Lower lobe of right lung (tissue), 2 donors: ENCODE results near the gene FIP1L1. TPM values are rescaled to one million over a fixed set of nuclear protein-coding genes. Genes with fewer than 3 reads are reported as not detected.
A peak's percentile ranks its signal among the peaks of the same experiment; 100 is the strongest.

ENCODE experiments used
- ATAC-seq, 2 donors: fragments of 200-7000 bp; cut with Tn5 transposase; one replicate each; pipeline ENCODE4 v1.9.1; 2020 to 2022; ENCODE audit warnings: mild to moderate bottlenecking in 2 of 2, moderate library complexity in 2 of 2
- DNase-seq: peaks from one replicate; pipeline ENCODE4 v3.0.0-alpha.2; 2020
- H3K27ac ChIP-seq: fragments of 200-600 bp; one replicate; pipeline ENCODE4 v1.8.0; 2022
- H3K27me3 ChIP-seq: fragments of 200-600 bp; one replicate; pipeline ENCODE4 v1.8.0; 2022; ENCODE audit warnings: low read depth
- H3K36me3 ChIP-seq: fragments of 200-600 bp; one replicate; pipeline ENCODE4 v1.8.0; 2022; ENCODE audit warnings: mild to moderate bottlenecking
- H3K4me1 ChIP-seq: fragments of 200-600 bp; one replicate; pipeline ENCODE4 v1.8.0; 2022
- H3K4me3 ChIP-seq: fragments of 200-600 bp; one replicate; pipeline ENCODE4 v1.8.0; 2022; ENCODE audit warnings: mild to moderate bottlenecking
- H3K9me3 ChIP-seq: fragments of 200-600 bp; one replicate; pipeline ENCODE4 v1.8.0; 2022
- intact Hi-C: fragments of 100-400 bp; cut with DNase I; formaldehyde crosslinking; loops from one replicate; pipeline ENCODE4 v1.11.0; 2022
- total RNA-seq: library from RNA; stranded (reverse); fragmentation: NEBNext Ultra II Directional; extraction: Animal tissue kit (Norgen Biotek cat#: 25700); gene quantifications from one replicate; pipeline ENCODE4 v1.2.1, GENCODE V29; 2021
- TF ChIP-seq, protein P1 (sequence below): fragments of 200-600 bp; IDR thresholded peaks from one replicate; pipeline ENCODE4 v1.8.0; 2022; ENCODE audit warnings: antibody characterized with exemption, mild to moderate bottlenecking
- donor health status: DM: no; HTN: yes; CAD: no; lungs with severe emphysema.

FIP1L1 gene
- total RNA-seq, 1 donor from 2014 or later, result 48.8 TPM

DNA sequence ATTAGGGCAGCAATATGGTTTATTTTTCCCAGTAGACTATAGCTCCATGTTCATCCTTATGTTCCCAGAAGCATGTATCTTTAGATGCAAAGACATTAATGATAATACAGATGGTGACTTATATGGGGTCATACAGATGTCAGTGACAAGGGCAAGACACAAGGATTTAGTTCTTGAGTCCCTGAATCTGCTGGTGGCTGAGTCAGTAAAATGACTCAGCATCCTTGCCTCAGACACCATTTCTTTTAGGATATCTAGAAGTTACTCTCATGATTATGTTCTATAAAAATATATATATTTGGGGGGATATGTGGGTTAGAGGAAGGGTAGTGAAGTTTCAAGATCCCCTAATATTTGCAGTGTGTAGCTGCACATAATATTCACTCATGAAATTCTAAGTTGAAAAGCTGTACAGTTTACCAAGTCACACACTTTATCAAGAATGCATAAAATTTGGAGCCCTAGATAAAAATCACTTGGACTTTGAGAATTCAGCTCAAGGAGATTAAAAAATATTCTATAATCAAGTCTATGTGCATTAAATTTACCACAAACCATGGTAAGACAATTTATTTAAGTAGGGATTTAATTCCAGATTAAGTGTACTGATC is 111.9 kb downstream of the FIP1L1 start:
- intact Hi-C loops, result no loop called here
- ATAC-seq, result no peak

DNA sequence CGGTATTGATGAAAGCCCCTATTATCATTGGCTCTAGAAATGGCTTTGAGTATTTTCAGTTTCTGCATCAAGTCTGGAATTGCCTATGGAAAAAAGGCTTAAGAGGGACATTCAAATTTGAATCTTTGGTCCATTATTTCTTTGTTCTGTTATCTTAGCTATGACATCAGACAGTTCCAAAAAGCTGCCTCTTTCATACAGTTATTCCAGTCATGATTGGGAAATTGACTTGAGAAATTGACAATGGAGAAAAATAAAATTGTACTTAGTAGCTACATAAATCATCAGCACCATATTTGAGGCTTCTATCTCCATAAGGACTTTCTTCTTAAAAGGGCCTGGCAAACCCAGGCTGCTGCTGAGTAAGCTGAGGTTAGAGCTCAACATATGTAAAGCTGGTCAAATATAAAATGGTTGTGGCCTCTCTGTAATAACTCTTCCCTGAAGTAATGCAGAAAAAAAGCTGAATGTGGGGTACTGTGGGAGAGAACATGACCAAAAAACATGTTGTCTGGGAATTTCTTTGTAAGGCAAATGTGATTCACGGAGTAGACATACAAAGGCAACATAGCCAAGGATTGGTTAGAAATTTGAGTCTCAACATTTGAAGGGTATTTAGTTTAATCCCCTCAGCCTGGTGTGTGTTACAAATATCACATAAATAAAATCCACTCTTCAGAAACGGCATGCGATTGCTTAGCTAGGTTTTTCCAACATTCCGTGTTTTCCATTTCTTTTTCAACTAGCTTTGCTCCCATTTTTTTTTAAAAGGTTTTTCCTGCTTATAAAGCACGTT is 112.9 kb downstream of the FIP1L1 start:
- H3K36me3 ChIP-seq, result no peaks in the 10 kb centered on the region
- H3K27ac ChIP-seq, result no peak overlapping the region
- intact Hi-C loops, result no loop called here
- no peaks in the 10 kb centered on the region for H3K9me3 ChIP-seq
- TF ChIP-seq, protein P1, sequence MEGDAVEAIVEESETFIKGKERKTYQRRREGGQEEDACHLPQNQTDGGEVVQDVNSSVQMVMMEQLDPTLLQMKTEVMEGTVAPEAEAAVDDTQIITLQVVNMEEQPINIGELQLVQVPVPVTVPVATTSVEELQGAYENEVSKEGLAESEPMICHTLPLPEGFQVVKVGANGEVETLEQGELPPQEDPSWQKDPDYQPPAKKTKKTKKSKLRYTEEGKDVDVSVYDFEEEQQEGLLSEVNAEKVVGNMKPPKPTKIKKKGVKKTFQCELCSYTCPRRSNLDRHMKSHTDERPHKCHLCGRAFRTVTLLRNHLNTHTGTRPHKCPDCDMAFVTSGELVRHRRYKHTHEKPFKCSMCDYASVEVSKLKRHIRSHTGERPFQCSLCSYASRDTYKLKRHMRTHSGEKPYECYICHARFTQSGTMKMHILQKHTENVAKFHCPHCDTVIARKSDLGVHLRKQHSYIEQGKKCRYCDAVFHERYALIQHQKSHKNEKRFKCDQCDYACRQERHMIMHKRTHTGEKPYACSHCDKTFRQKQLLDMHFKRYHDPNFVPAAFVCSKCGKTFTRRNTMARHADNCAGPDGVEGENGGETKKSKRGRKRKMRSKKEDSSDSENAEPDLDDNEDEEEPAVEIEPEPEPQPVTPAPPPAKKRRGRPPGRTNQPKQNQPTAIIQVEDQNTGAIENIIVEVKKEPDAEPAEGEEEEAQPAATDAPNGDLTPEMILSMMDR, result no peak
- no peak overlapping the region for H3K4me3 ChIP-seq
- H3K27me3 ChIP-seq, result no peaks in the 10 kb centered on the region
- ATAC-seq, result no peak
- no peak for DNase-seq
- H3K4me1 ChIP-seq, result no peaks in the 10 kb centered on the region

More for the DNA sequence above, 111.9 kb downstream of the FIP1L1 start:
- H3K27me3 ChIP-seq, result no peaks in the 10 kb centered on the region
- TF ChIP-seq, protein P1, result no peak
- no peak overlapping the region for H3K27ac ChIP-seq
- no peak for DNase-seq
- no peak overlapping the region for H3K4me3 ChIP-seq
- no peaks in the 10 kb centered on the region for H3K36me3 ChIP-seq
- no peaks in the 10 kb centered on the region for H3K9me3 ChIP-seq
- no peaks in the 10 kb centered on the region for H3K4me1 ChIP-seq

DNA sequence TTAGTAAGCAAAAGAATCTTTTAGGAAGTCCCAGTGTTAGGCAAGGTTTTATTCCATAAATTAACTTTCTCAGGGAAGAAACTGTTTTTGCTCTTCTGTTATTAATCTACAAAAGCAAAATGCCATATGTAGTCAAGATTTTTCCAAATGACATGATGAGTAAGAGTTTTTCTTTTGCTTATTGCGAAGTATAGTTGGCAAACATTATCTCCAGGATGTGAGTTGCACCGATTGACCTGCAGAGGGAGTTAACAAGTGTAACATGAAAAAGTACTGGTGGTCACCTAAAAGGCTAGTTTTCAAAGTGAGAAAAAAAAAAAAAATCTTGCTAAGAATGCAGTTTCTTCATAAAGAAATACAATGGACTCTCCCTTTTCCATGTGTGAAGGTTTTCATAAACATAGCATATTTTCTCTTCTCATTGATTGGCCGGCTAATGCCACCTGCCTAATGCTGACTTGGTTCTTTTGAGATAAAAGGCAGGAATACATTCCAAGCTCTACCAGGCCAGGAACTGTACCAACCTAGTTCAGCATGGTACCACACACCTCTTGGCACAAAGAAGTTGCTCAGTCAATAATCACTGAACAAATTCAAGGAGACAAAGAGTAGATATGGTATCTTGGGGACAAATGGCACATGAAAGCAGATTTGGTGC is 113.7 kb downstream of the FIP1L1 start:
- H3K27me3 ChIP-seq, result no peaks in the 10 kb centered on the region
- TF ChIP-seq, protein P1, result peak; percentile 71
- H3K27ac ChIP-seq, result no peak overlapping the region
- no peaks in the 10 kb centered on the region for H3K4me1 ChIP-seq
- no peak overlapping the region for H3K4me3 ChIP-seq
- no peaks in the 10 kb centered on the region for H3K36me3 ChIP-seq
- no peak for DNase-seq
- intact Hi-C loops, result no loop called here
- no peaks in the 10 kb centered on the region for H3K9me3 ChIP-seq
- no peak for ATAC-seq

DNA sequence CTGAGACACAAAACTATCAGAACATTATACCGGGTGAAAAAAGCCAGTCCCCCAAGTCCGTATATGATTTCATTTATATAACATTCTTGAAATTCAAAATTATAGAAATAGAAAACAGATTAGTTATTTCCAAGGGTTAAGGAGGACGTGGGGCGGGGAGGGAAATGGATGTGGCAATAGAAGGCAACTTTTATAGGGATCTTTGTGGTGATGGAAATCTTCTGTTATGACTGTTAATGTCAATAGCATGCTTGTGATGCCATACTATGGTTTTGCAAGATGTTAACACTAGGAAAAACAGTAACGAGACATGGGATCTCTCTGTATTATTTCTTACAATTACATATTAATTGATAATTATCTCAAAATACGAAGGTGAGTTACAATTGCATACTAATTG is 117.4 kb downstream of the FIP1L1 start:
- Histone ChIP-seq H3K4me3 (no peak overlapping the region), H3K27ac (no peak overlapping the region), H3K9me3 (no peaks in the 10 kb centered on the region), H3K4me1 (no peaks in the 10 kb centered on the region), H3K27me3 (no peaks in the 10 kb centered on the region), H3K36me3 (no peaks in the 10 kb centered on the region)
- intact Hi-C loops, result no loop called here
- DNase-seq (no peak), ATAC-seq (no peak)
- TF ChIP-seq, protein P1, result no peak

DNA sequence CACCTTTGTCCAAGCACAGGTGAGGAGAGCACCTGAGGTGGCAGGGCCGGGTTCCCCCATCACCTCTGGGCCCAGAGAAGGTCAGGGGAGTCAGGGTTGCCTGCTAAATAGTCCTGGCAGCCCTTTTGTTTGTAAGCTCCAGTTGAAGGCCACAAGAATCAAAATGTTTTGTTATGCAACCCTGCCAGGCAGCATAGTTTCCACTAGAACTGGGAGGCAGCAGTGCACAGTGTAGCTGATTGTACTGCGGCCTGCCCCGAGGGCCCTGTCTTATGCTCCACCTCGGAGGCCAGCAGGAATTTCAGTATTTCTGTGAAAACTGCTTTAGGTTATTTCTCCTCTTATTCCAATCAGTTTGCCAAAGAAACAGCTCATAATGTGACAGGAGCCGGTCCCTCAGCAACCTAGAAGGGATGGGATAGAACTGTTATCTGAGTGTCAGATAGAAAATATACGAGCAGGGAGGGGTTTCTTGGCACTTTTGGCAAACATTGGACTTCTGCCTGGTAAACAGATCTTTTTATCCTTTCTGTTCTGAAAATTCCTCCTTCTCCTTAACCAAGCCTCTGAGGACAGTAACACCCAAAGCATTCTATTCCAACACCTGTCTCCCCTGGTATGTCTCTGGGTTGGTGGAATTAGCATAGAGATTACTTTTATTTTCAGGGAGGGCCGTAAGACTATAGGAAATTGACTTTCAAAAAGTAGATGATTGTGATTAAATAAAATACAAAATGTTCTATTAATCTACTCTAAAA is 120.2 kb downstream of the FIP1L1 start:
- TF ChIP-seq, protein P1, result no peak
- ATAC-seq, result peak; percentile 59 to 74

More for the DNA sequence above, 120.2 kb downstream of the FIP1L1 start:
- Histone ChIP-seq H3K27me3 (no peaks in the 10 kb centered on the region), H3K27ac (peak overlapping the region; percentile 18), H3K4me1 (no peaks in the 10 kb centered on the region), H3K9me3 (no peaks in the 10 kb centered on the region), H3K4me3 (no peak overlapping the region), H3K36me3 (no peaks in the 10 kb centered on the region)
- DNase-seq, result no peak
- intact Hi-C loops, result no loop called here
